IMR-90 (cell line): ENCODE results near the gene TP73. TPM values are rescaled to one million over a fixed set of nuclear protein-coding genes. Genes with fewer than 3 reads are reported as not detected.

Experiments
- ATAC-seq: fragments of 200-7000 bp; cut with Tn5 transposase; 2 replicates; pipeline ENCODE4 v1.9.1; 2020; ENCODE audit warnings: low read depth, mild to moderate bottlenecking, moderate library complexity
- BruUV-seq: library from RNA; stranded (reverse); fragments of 400-500 nt; replicated peaks from 2 replicates; lab custom pipeline; 2021; lab: Mats Ljungman, UMichigan
- CTCF ChIA-PET: fragments of 300-600 bp; formaldehyde crosslinking; extraction: SDS; loops from one replicate; lab custom pipeline; 2021; ENCODE audit warnings: antibody characterized with exemption; lab: Yijun Ruan, JAX
- POLR2A ChIA-PET: fragments of 300-600 bp; sonication (Branson Sonifier 250); formaldehyde crosslinking; loops from one replicate; lab custom pipeline; 2022; ENCODE audit warnings: antibody characterized with exemption; ENCODE audit not compliant: unreplicated experiment; lab: Charles Lee
- DNase-seq: peaks from one replicate; pipeline ENCODE4 v3.0.0; 2013
- H2AFZ ChIP-seq: replicated peaks from 2 replicates; pipeline ENCODE3; 2013; ENCODE audit warnings: low read length, mild to moderate bottlenecking; ENCODE audit not compliant: poor library complexity
- H2AK5ac ChIP-seq: 2 replicates; pipeline ENCODE4 v1.6.1; 2013; ENCODE audit warnings: low read depth, low read length, inconsistent platforms
- H2AK9ac ChIP-seq: replicated peaks from 2 replicates; pipeline ENCODE3; 2013; ENCODE audit warnings: mild to moderate bottlenecking, low read depth, low read length, moderate library complexity; ENCODE audit not compliant: poor library complexity
- H2BK120ac ChIP-seq: 2 replicates; pipeline ENCODE4 v1.6.1; 2013; ENCODE audit warnings: low read depth, low read length, inconsistent platforms
- H2BK15ac ChIP-seq: 3 replicates; pipeline ENCODE4 v1.6.1; 2013; ENCODE audit warnings: low read depth, low read length, inconsistent platforms
- H2BK20ac ChIP-seq: 2 replicates; pipeline ENCODE4 v1.6.1; 2013; ENCODE audit warnings: low read depth, mild to moderate bottlenecking, inconsistent platforms, low read length, moderate library complexity
- H2BK5ac ChIP-seq: 2 replicates; pipeline ENCODE4 v1.6.1; 2013; ENCODE audit warnings: mild to moderate bottlenecking, low read depth, low read length, inconsistent platforms; ENCODE audit not compliant: poor library complexity, severe bottlenecking
- H3K14ac ChIP-seq: replicated peaks from 2 replicates; pipeline ENCODE4 v1.6.1; 2013; ENCODE audit warnings: low read depth, low read length, inconsistent platforms
- H3K18ac ChIP-seq: 2 replicates; pipeline ENCODE4 v1.6.1; 2013; ENCODE audit warnings: low read depth, low read length, control low read depth
- H3K23ac ChIP-seq: 2 replicates; pipeline ENCODE4 v1.6.1; 2013; ENCODE audit warnings: low read depth, low read length, inconsistent platforms
- H3K27ac ChIP-seq: 2 replicates; pipeline ENCODE4 v1.5.1; 2013; ENCODE audit warnings: mild to moderate bottlenecking, control low read depth, low read length; ENCODE audit not compliant: insufficient read depth
- H3K27me3 ChIP-seq: 2 replicates; pipeline ENCODE4 v1.6.1; 2013; ENCODE audit warnings: low read length; ENCODE audit not compliant: control insufficient read depth, insufficient read depth
- H3K36me3 ChIP-seq: 2 replicates; pipeline ENCODE4 v1.6.1; 2013; ENCODE audit warnings: low read length, mixed read lengths; ENCODE audit not compliant: control insufficient read depth, insufficient read depth
- H3K4ac ChIP-seq: 2 replicates; pipeline ENCODE4 v1.6.1; 2013; ENCODE audit warnings: low read depth, low read length, inconsistent platforms
- H3K4me1 ChIP-seq: 2 replicates; pipeline ENCODE4 v1.6.1; 2013; ENCODE audit warnings: low read length, mixed read lengths; ENCODE audit not compliant: control insufficient read depth, insufficient read depth
- H3K4me2 ChIP-seq: 2 replicates; pipeline ENCODE4 v1.6.1; 2013; ENCODE audit warnings: low read depth, mild to moderate bottlenecking, control low read depth, low read length, moderate library complexity
- H3K4me3 ChIP-seq: 2 replicates; pipeline ENCODE4 v1.5.1; 2013; ENCODE audit warnings: low read depth, mild to moderate bottlenecking, control low read depth, low read length, moderate library complexity; ENCODE audit not compliant: insufficient read depth
- H3K56ac ChIP-seq: 2 replicates; pipeline ENCODE4 v1.6.1; 2013; ENCODE audit warnings: low read length, inconsistent platforms; ENCODE audit not compliant: insufficient read depth; ENCODE audit errors: extremely low read depth
- H3K79me1 ChIP-seq, 2 experiments: 2 replicates each; pipeline ENCODE4 v1.6.1; 2013; ENCODE audit warnings: low read length in 2 of 2, inconsistent platforms in 1 of 2, low read depth in 1 of 2
- H3K9ac ChIP-seq: 2 replicates; pipeline ENCODE4 v1.6.1; 2013; ENCODE audit warnings: low read depth, low read length, control low read depth
- H3K9me1 ChIP-seq: 2 replicates; pipeline ENCODE4 v1.6.1; 2013; ENCODE audit warnings: low read length, inconsistent platforms; ENCODE audit not compliant: insufficient read depth
- H3K9me3 ChIP-seq: 2 replicates; pipeline ENCODE4 v1.6.1; 2013; ENCODE audit warnings: low read length; ENCODE audit not compliant: control insufficient read depth, insufficient read depth
- H4K20me1 ChIP-seq: 2 replicates; pipeline ENCODE4 v1.6.1; 2013; ENCODE audit warnings: low read length, inconsistent platforms; ENCODE audit not compliant: insufficient read depth
- H4K5ac ChIP-seq: 2 replicates; pipeline ENCODE4 v1.6.1; 2013; ENCODE audit warnings: mild to moderate bottlenecking, low read depth, low read length, control low read depth
- H4K8ac ChIP-seq, 2 experiments: 2 replicates each; pipeline ENCODE4 v1.6.1; 2013; ENCODE audit warnings: low read depth in 2 of 2, low read length in 2 of 2, control low read depth in 1 of 2, inconsistent platforms in 1 of 2
- H4K91ac ChIP-seq: 2 replicates; pipeline ENCODE4 v1.6.1; 2013; ENCODE audit warnings: low read depth, low read length, inconsistent platforms; ENCODE audit not compliant: insufficient read depth
- BHLHE40 ChIP-seq: fragments of 150-350 bp; IDR thresholded peaks from 2 replicates; pipeline ENCODE4 v1.6.1; 2016; ENCODE audit warnings: mild to moderate bottlenecking, low read depth, low read length
- CEBPB ChIP-seq: IDR thresholded peaks from 2 replicates; pipeline ENCODE4 v1.6.1; 2012; ENCODE audit warnings: low read depth, low read length, improper control_type of control experiment
- CHD1 ChIP-seq: IDR thresholded peaks from 2 replicates; pipeline ENCODE4 v1.6.1; 2012; ENCODE audit warnings: low read depth, low read length, improper control_type of control experiment
- FOS ChIP-seq: fragments of 150-350 bp; IDR thresholded peaks from 2 replicates; pipeline ENCODE4 v1.6.1; 2016; ENCODE audit warnings: low read depth, low read length
- MAFK ChIP-seq: IDR thresholded peaks from 2 replicates; pipeline ENCODE4 v1.6.1; 2012; ENCODE audit warnings: low read depth, low read length, improper control_type of control experiment
- MAZ ChIP-seq: IDR thresholded peaks from 2 replicates; pipeline ENCODE4 v1.6.1; 2012; ENCODE audit warnings: low read depth, mild to moderate bottlenecking, low read length, improper control_type of control experiment, moderate library complexity, borderline replicate concordance
- MXI1 ChIP-seq: IDR thresholded peaks from 2 replicates; pipeline ENCODE4 v1.6.1; 2012; ENCODE audit warnings: low read depth, mild to moderate bottlenecking, low read length, moderate library complexity, borderline replicate concordance
- NFE2L2 ChIP-seq: fragments of 150-350 bp; IDR thresholded peaks from 2 replicates; pipeline ENCODE4 v1.6.1; 2016; ENCODE audit warnings: low read depth, mild to moderate bottlenecking, low read length
- POLR2A ChIP-seq: IDR thresholded peaks from 2 replicates; pipeline ENCODE4 v1.6.1; 2012; ENCODE audit warnings: mild to moderate bottlenecking, low read depth, low read length
- RAD21 ChIP-seq: IDR thresholded peaks from 2 replicates; pipeline ENCODE4 v1.6.1; 2012; ENCODE audit warnings: low read length, improper control_type of control experiment
- RCOR1 ChIP-seq: IDR thresholded peaks from 2 replicates; pipeline ENCODE4 v1.6.1; 2012; ENCODE audit warnings: mild to moderate bottlenecking, low read length, improper control_type of control experiment; ENCODE audit not compliant: insufficient replicate concordance
- RFX5 ChIP-seq: IDR thresholded peaks from 2 replicates; pipeline ENCODE4 v1.8.0; 2012; ENCODE audit warnings: low read depth, mild to moderate bottlenecking, low read length, moderate library complexity
- SMC3 ChIP-seq: fragments of 150-350 bp; IDR thresholded peaks from 2 replicates; pipeline ENCODE4 v1.6.1; 2016; ENCODE audit warnings: low read depth, mild to moderate bottlenecking, antibody characterized with exemption, low read length, moderate library complexity
- USF2 ChIP-seq: fragments of 150-350 bp; IDR thresholded peaks from 2 replicates; pipeline ENCODE4 v1.6.1; 2017; ENCODE audit warnings: mild to moderate bottlenecking, antibody characterized with exemption, low read length, low read depth
- WGBS, 2 experiments: methylation state at CpG; one replicate each; pipeline versions ENCODE4 v1.1.5 to v1.1.7; 2013; ENCODE audit warnings: missing lambda C conversion rate in 2 of 2; ENCODE audit not compliant: insufficient read length in 1 of 2; ENCODE audit errors: extremely low coverage in 2 of 2; 5-methylcytosine and 5-hydroxymethylcytosine counted together
- dilution Hi-C: fragments of 300-500 bp; cut with HindIII; formaldehyde crosslinking; loops from one replicate; pipeline ENCODE4 v1.14.3; 2018; ENCODE audit warnings: low sequenced_read_pairs; ENCODE audit not compliant: unreplicated experiment
- in situ Hi-C: fragments of 300-500 bp; cut with MboI; formaldehyde crosslinking; loops from 3 replicates; pipeline ENCODE4 v1.14.3; 2019; ENCODE audit warnings: low sequenced_read_pairs, inconsistent platforms, mixed read lengths
- intact Hi-C: fragments of 100-400 bp; cut with micrococcal nuclease; formaldehyde crosslinking; loops from 2 replicates; pipeline ENCODE4 v1.10.0; 2022
- polyA plus RNA-seq, 3 experiments: library from polyadenylated mRNA; depleted of rRNA; stranded (reverse); fragments of >200 nt; gene quantifications; 2 replicates each; pipeline ENCODE4 v1.2.3, GENCODE V29; 2012; ENCODE audit warnings: low replicate concordance in 1 of 3
- total RNA-seq: library from RNA; depleted of rRNA; stranded (reverse); fragments of >200 nt; gene quantifications from 2 replicates; pipeline ENCODE4 v1.2.3, GENCODE V29; 2012
- TF ChIP-seq, protein P1 (sequence below): conservative IDR thresholded peaks from 2 replicates; pipeline ENCODE4 v1.5.1; 2012; ENCODE audit warnings: mild to moderate bottlenecking, low read depth, low read length, improper control_type of control experiment
- TF ChIP-seq, protein P2 (sequence below): fragments of 150-350 bp; IDR thresholded peaks from 2 replicates; pipeline ENCODE4 v1.6.1; 2016; ENCODE audit warnings: low read depth, mild to moderate bottlenecking, low read length, moderate library complexity, borderline replicate concordance

The TP73 gene
- total and polyA plus RNA-seq, 2 of the 4 experiments (the other 2 are of a cell fraction): not detected

GRCh38 chr1:3653286-3653618 is 936 bp downstream of the TP73 start:
- in situ Hi-C loops: no loop called here
- no peak overlapping the region for H2AK5ac ChIP-seq
- no peak for DNase-seq
- H2BK120ac ChIP-seq: no peak overlapping the region
- H2BK15ac ChIP-seq: no peak overlapping the region
- no peak overlapping the region for H3K4me3 ChIP-seq
- no TSS peak for BruUV-seq
- H3K4me1 ChIP-seq: no peaks in the 10 kb centered on the region; the same call in 1 of the 2 replicates
- no peak overlapping the region for H3K14ac ChIP-seq
- no peak overlapping the region for H4K5ac ChIP-seq
- no peak overlapping the region for H3K18ac ChIP-seq
- H3K56ac ChIP-seq: no peak overlapping the region
- CTCF ChIA-PET: no interaction called here
- H3K23ac ChIP-seq: no peak overlapping the region
- H3K9me1 ChIP-seq: no peaks in the 10 kb centered on the region
- H4K91ac ChIP-seq: no peak overlapping the region
- no peaks in the 10 kb centered on the region for H3K36me3 ChIP-seq
- H2BK20ac ChIP-seq: no peak overlapping the region
- H3K27me3 ChIP-seq: peaks cover 69% of the 10 kb centered on the region
- no peak for ATAC-seq
- H3K9me3 ChIP-seq: no peaks in the 10 kb centered on the region
- H4K20me1 ChIP-seq: no peaks in the 10 kb centered on the region; the same call in 1 of the 2 replicates
- intact Hi-C loops: no loop called here
- dilution Hi-C loops: no loop called here
- peaks cover 4 to 10% of the 10 kb centered on the region in 2 experiments for H3K79me1 ChIP-seq
- TF ChIP-seq, protein P1, sequence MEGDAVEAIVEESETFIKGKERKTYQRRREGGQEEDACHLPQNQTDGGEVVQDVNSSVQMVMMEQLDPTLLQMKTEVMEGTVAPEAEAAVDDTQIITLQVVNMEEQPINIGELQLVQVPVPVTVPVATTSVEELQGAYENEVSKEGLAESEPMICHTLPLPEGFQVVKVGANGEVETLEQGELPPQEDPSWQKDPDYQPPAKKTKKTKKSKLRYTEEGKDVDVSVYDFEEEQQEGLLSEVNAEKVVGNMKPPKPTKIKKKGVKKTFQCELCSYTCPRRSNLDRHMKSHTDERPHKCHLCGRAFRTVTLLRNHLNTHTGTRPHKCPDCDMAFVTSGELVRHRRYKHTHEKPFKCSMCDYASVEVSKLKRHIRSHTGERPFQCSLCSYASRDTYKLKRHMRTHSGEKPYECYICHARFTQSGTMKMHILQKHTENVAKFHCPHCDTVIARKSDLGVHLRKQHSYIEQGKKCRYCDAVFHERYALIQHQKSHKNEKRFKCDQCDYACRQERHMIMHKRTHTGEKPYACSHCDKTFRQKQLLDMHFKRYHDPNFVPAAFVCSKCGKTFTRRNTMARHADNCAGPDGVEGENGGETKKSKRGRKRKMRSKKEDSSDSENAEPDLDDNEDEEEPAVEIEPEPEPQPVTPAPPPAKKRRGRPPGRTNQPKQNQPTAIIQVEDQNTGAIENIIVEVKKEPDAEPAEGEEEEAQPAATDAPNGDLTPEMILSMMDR: no peak
- no peak for TF ChIP-seq SMC3
- TF ChIP-seq FOS: no peak
- no peak for TF ChIP-seq POLR2A
- no peak for TF ChIP-seq CEBPB
- TF ChIP-seq MXI1: no peak
- TF ChIP-seq, protein P2, sequence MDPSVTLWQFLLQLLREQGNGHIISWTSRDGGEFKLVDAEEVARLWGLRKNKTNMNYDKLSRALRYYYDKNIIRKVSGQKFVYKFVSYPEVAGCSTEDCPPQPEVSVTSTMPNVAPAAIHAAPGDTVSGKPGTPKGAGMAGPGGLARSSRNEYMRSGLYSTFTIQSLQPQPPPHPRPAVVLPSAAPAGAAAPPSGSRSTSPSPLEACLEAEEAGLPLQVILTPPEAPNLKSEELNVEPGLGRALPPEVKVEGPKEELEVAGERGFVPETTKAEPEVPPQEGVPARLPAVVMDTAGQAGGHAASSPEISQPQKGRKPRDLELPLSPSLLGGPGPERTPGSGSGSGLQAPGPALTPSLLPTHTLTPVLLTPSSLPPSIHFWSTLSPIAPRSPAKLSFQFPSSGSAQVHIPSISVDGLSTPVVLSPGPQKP: no peak
- no peak for TF ChIP-seq MAZ
- TF ChIP-seq USF2: no peak
- no peak for TF ChIP-seq CHD1
- no peak for TF ChIP-seq NFE2L2
- no peak for TF ChIP-seq RAD21
- TF ChIP-seq MAFK: no peak
- no peak for TF ChIP-seq RCOR1
- no peak for TF ChIP-seq RFX5
- TF ChIP-seq BHLHE40: no peak
- H3K9ac ChIP-seq: no peak overlapping the region
- H3K4ac ChIP-seq: no peak overlapping the region
- WGBS, 2 experiments: 11% methylated on average over 2 of the region's 10 CpGs; no CpG with 5 or more reads in 1 of the 2 experiments
- no peak overlapping the region for H2BK5ac ChIP-seq
- H3K27ac ChIP-seq: no peak overlapping the region
- H2AK9ac ChIP-seq: no peak overlapping the region
- H2AFZ ChIP-seq: no peak overlapping the region
- no peak overlapping the region for H4K8ac ChIP-seq
- POLR2A ChIA-PET: no interaction called here
- H3K4me2 ChIP-seq: no peak overlapping the region
